Vagina (tissue), 2 donors: ENCODE results near the gene MFAP2. TPM values are rescaled to one million over a fixed set of nuclear protein-coding genes. Genes with fewer than 3 reads are reported as not detected.

ENCODE experiments used
- DNase-seq, 2 donors: peaks; one replicate each; pipeline ENCODE4 v3.0.0-alpha.2; 2017; ENCODE audit errors: extremely low spot score in 2 of 2
- H3K27ac ChIP-seq: fragments of 200-600 bp; sonication (generic); one replicate; pipeline ENCODE4 v1.5.1; 2019
- H3K27me3 ChIP-seq: fragments of 200-600 bp; sonication (generic); one replicate; pipeline ENCODE4 v1.5.1; 2019
- H3K36me3 ChIP-seq, 2 donors: fragments of 200-600 bp; sonication (generic); one replicate each; pipeline ENCODE4 v1.5.1; 2017 to 2019
- H3K4me1 ChIP-seq: fragments of 200-600 bp; sonication (generic); one replicate; pipeline ENCODE4 v1.5.1; 2019
- H3K4me3 ChIP-seq, 2 donors: fragments of 200-600 bp; sonication (generic); 1 replicate in 1 of 2; 2 replicates in 1 of 2; pipeline ENCODE4 v1.5.1; 2016 to 2019
- H3K9me3 ChIP-seq: fragments of 200-600 bp; sonication (generic); one replicate; pipeline ENCODE4 v1.5.1; 2019
- POLR2A ChIP-seq, 2 donors: fragments of 450-650 bp; IDR thresholded peaks; one replicate each; pipeline ENCODE4 v1.6.1; 2017; ENCODE audit warnings: antibody characterized with exemption in 2 of 2, mild to moderate bottlenecking in 2 of 2, moderate library complexity in 2 of 2
- POLR2AphosphoS5 ChIP-seq, 2 donors: sonication (generic); formaldehyde crosslinking; IDR thresholded peaks; one replicate each; pipeline ENCODE4 v1.9.0; 2017; ENCODE audit warnings: antibody characterized with exemption in 2 of 2, mild to moderate bottlenecking in 2 of 2, low read depth in 1 of 2; ENCODE audit not compliant: insufficient read depth in 1 of 2
- intact Hi-C: fragments of 100-400 bp; cut with DNase I; formaldehyde crosslinking; loops from one replicate; pipeline ENCODE4 v1.15.1; 2023
- total RNA-seq: library from RNA; depleted of rRNA; stranded (reverse); fragments of >200 nt; gene quantifications from one replicate; pipeline ENCODE4 v1.2.3, GENCODE V29; 2016
- TF ChIP-seq, protein P1 (sequence below), 3 experiments: fragments of 450-650 bp in 2 of 3; fragments of 200-600 bp in 1 of 3; sonication (generic) in 1 of 3; IDR thresholded peaks; one replicate each; pipeline ENCODE4 v1.5.1; 2017 to 2019; ENCODE audit warnings: antibody characterized with exemption in 3 of 3, mild to moderate bottlenecking in 2 of 3, moderate library complexity in 2 of 3

MFAP2 gene
- total RNA-seq, 1 donor from 2014 or later, result 51.1 TPM

DNA sequence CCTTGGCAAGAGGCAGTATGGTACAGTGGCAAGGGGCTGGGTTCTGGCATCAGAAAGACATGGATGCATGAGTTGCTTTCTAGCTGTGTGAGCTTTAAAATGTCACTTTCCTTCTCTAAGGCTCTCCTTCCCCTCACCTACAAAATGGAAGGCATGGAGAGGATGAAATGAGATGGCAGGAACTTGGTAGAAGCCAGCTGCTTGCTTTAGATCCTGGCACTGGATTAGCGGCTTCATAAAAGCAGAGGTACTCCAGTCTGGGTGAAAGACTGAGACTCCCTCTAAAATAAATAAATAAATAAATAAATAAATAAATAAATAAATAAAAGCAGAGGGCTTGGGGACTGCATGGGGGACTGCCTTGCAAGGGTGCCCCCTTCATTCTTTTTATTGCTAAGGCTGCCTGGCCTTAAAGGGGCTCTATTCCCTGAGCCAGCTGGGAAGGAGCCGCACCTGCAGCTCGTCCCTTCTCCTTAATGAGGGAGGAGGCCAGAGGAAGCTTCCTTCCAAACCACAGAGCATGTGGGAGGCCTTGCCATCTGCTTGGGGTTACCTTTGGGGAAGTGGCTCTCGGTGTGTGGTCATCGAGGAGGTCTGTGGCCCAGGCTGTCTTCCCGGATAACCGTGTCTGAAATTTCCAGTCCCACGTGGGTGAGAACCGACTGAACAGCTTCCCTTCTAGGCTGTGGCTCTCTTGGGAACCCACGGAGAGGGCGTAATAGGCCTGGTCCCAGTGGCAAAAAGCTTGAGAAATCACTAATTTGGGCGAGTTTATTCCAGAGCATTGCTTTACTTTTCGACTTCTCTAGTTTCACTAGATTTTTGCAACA, 33.3 kb upstream of the MFAP2 start:
- Histone ChIP-seq H3K4me3 (no peak overlapping the region), H3K4me1 (peaks cover 28% of the 10 kb centered on the region), H3K27me3 (no peaks in the 10 kb centered on the region), H3K9me3 (no peaks in the 10 kb centered on the region), H3K27ac (no peak overlapping the region), H3K36me3 (peaks cover 0 to 13% of the 10 kb centered on the region in 2 donors)
- intact Hi-C loops, result no loop called here
- no peak for DNase-seq
- TF ChIP-seq POLR2AphosphoS5 (IDR thresholded peaks at IDR 0.05; ENCODE audit: insufficient read depth in 1 of 2, low read depth in 1 of 2) (no peak), POLR2A (IDR thresholded peaks at IDR 0.05) (no peak)
- TF ChIP-seq, protein P1, sequence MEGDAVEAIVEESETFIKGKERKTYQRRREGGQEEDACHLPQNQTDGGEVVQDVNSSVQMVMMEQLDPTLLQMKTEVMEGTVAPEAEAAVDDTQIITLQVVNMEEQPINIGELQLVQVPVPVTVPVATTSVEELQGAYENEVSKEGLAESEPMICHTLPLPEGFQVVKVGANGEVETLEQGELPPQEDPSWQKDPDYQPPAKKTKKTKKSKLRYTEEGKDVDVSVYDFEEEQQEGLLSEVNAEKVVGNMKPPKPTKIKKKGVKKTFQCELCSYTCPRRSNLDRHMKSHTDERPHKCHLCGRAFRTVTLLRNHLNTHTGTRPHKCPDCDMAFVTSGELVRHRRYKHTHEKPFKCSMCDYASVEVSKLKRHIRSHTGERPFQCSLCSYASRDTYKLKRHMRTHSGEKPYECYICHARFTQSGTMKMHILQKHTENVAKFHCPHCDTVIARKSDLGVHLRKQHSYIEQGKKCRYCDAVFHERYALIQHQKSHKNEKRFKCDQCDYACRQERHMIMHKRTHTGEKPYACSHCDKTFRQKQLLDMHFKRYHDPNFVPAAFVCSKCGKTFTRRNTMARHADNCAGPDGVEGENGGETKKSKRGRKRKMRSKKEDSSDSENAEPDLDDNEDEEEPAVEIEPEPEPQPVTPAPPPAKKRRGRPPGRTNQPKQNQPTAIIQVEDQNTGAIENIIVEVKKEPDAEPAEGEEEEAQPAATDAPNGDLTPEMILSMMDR (IDR thresholded peaks at IDR 0.05), result no peak

DNA sequence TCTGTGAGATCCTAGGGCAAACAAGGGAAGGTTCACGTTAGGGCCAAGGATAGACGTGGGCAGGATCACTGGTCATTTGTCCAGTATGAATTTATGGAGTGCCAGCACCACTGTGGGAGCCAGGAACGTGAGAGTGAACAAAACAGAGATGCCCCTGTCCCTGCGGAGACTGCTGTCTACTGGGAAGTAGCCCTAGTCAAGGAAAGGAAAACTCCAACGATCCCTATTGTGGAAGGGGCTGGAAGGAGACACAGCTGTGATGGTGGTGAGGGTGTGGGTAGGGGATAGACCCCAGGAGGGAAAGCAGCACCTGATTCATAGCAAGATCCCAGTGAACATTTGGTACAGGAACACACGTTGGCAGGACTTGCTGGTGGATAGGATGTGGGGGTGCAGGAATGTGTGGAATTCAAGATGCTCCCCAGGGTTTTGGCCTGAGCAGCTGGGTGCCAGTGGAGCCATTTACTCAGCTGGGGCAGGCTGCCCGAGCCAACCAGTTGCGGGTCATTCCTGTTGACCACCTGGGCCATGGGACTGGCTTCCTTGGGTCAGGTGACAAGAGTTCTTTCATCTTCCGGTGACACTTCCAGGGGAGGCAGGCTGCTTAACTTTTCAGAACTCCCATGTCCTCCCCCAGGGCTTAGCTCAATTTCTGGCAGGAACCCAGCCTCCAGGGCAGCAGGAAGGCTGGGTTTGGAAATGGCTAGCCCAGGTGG, 32.5 kb upstream of the MFAP2 start:
- H3K4me3 ChIP-seq, result no peak overlapping the region
- no peak overlapping the region for H3K27ac ChIP-seq
- no peaks in the 10 kb centered on the region for H3K9me3 ChIP-seq
- intact Hi-C loops, result no loop called here
- no peak for TF ChIP-seq POLR2A (IDR thresholded peaks at IDR 0.05)
- TF ChIP-seq POLR2AphosphoS5 (IDR thresholded peaks at IDR 0.05; ENCODE audit: insufficient read depth in 1 of 2, low read depth in 1 of 2), result no peak
- TF ChIP-seq, protein P1 (IDR thresholded peaks at IDR 0.05), result no peak
- peaks cover 28% of the 10 kb centered on the region for H3K4me1 ChIP-seq
- no peak for DNase-seq
- no peaks in the 10 kb centered on the region for H3K27me3 ChIP-seq
- H3K36me3 ChIP-seq, result peaks cover 0 to 6% of the 10 kb centered on the region in 2 donors

DNA sequence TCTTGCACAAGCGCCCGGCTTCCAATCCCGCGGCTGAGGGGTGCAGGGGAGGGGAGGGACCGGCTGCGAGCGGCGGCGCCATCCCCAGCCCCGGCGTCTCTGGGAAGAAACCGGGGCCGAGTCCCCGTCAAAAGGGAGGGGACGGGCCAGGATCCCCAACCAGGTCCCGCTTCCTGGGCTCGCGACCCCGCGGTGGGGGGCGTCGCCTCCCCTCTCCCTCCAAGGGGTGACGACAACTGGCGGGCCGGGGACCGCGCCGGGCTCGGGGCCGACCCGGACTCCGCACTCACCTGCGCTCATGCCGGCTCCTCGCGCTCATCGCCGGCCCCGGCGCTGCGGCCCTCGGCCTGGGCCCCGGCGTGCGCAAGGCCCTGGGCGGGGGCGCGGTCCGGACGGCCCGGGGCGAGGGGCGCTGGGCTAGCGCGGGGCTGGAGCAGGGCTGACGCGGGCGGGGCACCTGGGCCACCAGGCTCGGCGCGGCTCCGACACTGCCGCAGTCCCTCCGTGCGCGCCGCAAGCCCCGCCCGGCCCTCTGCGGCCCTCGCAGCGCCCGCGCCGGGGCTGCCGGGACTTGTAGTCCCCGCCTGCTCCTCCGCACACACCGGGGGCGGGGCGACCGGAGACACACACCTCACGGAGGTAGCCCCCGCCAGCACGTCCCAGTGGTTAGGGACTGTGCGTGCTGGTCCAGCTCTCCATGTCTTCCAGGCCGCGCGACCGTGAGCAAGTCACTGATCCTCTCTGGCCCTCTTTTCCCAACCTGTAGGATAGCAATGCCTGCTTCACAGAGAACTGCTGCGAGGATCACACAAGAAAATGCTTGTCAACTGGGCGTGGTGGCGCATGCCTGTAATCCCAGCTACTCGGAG, 31.3 kb upstream of the MFAP2 start, which contains the start of gene ATP13A2:
ATP13A2 (minus strand) TSS at position 490 of the 869 bp plus-strand sequence; CDS start at position 300, 190 bp downstream.
- Histone ChIP-seq H3K9me3 (no peaks in the 10 kb centered on the region), H3K4me1 (peaks cover 28% of the 10 kb centered on the region), H3K36me3 (no peaks in the 10 kb centered on the region), H3K4me3 (peak within 1 kb of the TSS; percentile 78 to 79), H3K27me3 (no peaks in the 10 kb centered on the region), H3K27ac (peak within 1 kb of the TSS; percentile 44)
- DNase-seq, result no peak
- peak in 1 of 2 donors; percentile 16 for TF ChIP-seq POLR2A (IDR thresholded peaks at IDR 0.05)
- TF ChIP-seq, protein P1 (IDR thresholded peaks at IDR 0.05), result no peak
- peak in 1 of 2 donors; percentile 33 for TF ChIP-seq POLR2AphosphoS5 (IDR thresholded peaks at IDR 0.05; ENCODE audit: insufficient read depth in 1 of 2, low read depth in 1 of 2)
- intact Hi-C loops, result no loop called here

DNA sequence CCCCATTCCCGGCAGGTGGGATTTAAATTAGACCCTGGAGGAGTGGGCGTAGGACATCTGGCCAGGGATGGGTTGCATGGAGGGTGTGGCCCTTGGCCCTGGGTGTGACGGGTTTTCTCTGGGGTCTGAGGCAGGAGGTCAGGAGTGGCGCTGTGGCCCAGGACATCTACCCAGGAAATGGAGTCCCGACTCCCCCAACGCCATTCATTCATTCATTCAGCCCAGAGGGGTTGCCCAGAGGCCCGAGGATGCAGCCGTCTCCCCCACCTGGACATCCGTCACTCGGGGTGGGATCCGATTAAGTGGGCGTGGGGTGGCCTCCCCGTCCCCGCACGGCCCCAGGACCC, 30.6 kb upstream of the MFAP2 start:
- Histone ChIP-seq H3K27ac (peak overlapping the region; percentile 44), H3K27me3 (no peaks in the 10 kb centered on the region), H3K4me3 (peak overlapping the region; percentile 78 to 79), H3K36me3 (no peaks in the 10 kb centered on the region), H3K9me3 (no peaks in the 10 kb centered on the region), H3K4me1 (peaks cover 28% of the 10 kb centered on the region)
- intact Hi-C loops, result no loop called here
- TF ChIP-seq, protein P1 (IDR thresholded peaks at IDR 0.05), result no peak
- no peak for TF ChIP-seq POLR2A (IDR thresholded peaks at IDR 0.05)
- TF ChIP-seq POLR2AphosphoS5 (IDR thresholded peaks at IDR 0.05; ENCODE audit: insufficient read depth in 1 of 2, low read depth in 1 of 2), result no peak
- no peak for DNase-seq
